DMS79 treated with DMSO at 0.1 percent for 48 hours (cell line): ENCODE data around the gene MGMT.
A peak's percentile ranks its signal among the peaks of the same experiment; 100 is the strongest.

Experiments used
- DNase-seq: peaks from one replicate; lab custom pipeline; 2025; lab: John Stamatoyannopoulos, UW

Gene MGMT

DNA sequence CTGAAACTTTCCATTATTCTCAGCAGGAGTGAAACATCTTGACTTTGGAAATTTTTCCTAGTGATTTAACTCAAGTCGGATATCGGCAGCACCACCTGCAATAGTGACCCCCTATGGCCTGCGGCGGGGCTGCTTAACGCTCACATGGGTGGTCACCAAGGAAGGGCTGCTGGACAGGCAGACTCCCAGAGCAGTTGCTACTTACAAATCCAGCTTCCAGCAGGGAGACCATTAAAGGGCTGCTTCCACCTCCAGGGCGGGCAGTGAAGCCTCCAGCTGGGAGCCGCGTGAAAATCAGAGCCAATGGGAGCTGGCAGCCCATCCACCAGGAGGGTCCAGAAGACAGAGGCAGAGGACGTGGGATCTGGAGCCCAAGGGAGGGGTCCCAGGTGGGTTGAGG lies 122.5 kb downstream of the MGMT start:
- DNase-seq: no peak

DNA sequence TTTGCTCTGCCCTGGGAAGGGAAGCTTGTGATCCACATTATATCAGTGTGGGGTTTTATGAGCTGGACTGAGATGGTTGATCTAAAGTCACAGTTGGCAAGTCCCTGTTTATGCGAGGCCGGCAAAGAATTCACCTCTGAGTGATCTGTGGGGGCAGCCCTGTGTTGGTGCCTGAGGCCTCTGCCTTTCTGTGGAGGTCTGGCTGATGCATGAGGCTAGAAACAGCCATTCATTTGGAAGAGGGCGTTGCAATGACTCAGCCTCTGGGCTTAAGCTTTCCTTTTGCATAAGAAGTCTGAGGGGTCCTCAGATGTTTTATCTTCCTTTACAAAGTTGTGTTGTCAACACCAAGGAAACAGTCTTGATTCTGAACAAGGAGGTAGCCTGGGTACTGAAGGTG lies 126.9 kb downstream of the MGMT start:
- no peak for DNase-seq

DNA sequence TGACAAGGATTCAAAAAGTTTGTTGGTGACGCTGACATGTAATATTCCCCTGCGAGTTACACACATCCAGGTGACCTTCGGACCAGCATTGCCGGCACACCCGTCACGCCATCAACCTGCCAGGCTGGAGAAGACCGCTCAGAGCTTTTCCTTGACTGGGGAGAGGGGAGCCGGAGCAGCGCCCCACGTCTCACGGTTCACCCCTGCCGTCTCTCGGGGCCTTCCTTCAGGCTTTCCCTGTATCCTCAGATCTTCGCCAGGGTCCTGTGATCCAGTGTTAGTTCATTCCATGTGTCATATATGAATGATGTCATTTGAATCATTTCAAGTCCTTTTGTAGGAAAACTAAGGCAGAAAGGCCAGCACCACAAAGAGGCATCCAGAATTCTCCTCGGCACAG lies 127.8 kb downstream of the MGMT start:
- DNase-seq: no peak

DNA sequence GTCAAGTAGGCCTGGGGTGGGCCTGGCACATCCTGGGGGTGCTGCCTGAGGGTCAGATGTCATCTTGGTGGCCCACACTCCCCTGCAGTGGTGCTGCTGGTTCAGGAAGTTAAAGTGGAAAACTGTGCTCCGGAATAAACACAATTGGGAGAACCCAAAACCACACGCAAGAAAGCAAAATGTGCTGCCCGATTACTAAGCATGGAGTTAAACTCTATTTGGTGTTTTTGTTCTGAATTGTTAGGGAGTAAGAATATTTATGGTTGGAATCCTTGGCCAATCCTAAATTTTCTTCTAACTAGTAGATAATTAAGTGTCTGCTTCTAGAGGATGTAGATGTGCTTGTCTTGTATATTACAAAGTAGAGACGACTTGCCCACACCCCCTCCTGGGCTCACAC lies 131.4 kb downstream of the MGMT start:
- no peak for DNase-seq

DNA sequence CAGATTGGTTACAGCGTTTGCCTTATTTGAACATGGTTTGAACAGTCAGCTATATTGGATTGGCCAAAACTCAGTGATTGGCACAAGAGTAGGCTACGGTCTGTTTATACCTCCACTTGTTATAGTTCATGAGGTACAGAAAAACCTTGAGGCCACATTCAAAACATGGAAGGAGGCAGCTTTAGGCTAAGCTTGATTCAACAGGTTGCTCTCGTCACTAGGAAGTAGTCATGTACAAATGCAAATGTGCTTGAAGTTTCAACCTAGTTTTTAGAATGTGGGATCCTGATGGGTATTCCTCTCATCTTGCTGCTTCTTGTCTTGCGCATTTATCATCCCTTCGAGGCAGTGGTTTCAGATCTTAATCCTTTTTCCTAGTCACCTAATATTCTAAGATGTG lies 132.1 kb downstream of the MGMT start:
- DNase-seq: no peak

DNA sequence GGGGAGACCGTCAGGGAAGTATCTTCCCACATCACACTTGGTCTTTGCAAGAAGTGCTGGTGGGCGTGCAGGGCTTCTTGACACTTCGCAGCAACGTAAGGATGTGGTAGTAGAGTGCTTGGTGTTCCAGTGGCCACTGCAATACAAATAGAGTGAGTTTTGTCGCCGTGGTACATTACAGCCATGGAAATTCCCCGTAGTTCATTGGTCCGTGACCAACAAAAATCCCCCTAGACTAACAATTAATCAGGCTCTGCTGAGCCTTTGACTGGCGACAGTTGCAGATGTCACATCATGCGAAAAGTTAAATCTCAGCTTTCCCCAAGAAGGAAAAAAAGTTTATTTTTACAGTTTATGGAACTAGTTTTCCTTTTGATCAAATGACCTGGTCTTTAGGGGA lies 134.7 kb downstream of the MGMT start:
- DNase-seq: no peak

DNA sequence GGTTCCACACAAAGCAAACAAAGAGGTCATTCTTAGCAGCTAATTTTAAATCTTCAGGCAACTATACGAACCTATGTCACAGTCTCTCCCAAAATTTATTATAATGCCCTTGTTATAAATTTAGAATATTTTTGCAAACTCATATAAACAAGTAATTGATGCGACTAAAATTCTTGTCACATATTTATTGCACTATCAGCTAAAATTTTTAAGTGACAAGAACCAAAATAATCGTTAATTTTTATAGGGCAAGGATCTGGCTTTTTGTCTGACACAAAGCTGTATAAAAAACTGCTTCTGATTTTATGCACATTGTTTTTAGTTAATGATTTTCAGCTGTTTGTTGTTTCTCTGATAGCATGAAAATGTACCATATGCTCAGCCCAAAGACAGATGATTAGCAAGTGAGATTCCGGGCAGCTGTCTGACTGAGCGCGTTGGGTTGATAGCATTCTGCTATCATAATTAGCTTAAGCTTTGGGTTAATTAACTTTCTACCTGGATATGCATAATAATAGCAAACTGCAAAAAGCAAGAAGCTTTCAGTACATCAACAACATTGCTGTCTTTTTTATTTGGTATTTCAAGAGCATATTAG lies 136.0 kb downstream of the MGMT start:
- no peak for DNase-seq

DNA sequence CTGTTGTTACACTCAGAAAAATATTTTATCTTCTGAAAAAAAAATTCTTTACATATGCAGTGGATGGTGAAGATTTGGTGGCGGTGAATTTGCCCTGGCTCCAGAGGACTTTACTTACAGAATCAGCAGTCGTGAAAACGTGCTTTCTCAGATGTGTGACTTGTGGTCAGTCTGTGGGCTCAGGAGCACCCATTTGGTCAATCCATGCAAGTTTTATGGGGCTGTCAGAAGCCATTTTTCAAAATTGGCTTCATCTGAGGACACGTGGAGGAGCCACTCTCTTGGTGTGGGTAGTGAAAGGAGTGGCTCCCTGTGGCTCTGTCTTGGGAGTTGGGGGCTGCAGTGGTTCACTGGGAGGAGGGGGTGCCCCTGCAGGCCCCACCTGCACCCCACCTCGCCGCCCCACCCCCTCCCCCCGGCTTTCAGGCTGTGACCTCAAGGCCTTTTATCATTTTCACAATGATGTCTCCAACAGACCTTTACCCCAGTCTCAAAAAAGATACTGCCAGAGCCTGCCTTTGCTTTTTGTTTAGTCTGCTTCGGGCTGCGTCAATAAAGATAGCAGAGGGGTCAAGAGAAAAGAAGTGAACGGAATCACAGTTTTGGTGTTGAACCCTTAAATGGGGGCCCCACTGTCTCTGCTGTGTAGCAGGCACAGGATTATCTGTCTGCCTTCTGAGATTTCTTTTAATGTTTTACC lies 137.4 kb downstream of the MGMT start:
- DNase-seq: no peak

DNA sequence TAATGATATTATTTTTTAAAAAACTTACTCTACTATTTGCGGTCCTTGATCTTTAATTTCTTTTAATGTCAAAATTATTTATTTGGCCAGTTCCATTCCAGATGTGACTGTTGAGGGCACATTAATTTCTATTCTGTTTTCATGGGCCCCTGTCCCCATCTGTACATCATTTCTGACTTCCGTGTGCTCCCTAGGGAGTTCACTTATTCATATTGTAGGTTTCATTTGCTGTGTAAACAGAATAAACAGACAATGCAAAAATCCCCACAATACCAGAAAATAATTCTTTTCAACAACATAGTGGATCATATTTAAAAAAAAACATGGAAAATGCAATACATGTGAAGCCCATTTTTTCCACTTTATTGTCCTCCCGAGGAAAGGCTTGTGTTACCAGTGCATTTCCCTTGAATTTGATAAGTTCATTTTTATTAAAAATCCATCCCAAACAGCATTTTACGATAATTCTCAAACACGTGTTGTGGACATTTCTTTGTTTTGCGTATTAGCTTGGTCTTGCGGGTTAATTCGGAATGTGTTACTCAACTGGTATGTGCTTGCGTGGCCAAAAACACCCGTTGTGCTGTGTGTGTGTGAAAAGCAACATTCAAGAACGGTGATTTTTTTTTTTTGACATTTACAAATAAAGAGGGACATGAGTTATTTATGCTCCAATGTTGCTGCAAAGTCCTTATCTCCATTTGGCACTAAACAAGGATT lies 138.4 kb downstream of the MGMT start:
- DNase-seq: no peak

DNA sequence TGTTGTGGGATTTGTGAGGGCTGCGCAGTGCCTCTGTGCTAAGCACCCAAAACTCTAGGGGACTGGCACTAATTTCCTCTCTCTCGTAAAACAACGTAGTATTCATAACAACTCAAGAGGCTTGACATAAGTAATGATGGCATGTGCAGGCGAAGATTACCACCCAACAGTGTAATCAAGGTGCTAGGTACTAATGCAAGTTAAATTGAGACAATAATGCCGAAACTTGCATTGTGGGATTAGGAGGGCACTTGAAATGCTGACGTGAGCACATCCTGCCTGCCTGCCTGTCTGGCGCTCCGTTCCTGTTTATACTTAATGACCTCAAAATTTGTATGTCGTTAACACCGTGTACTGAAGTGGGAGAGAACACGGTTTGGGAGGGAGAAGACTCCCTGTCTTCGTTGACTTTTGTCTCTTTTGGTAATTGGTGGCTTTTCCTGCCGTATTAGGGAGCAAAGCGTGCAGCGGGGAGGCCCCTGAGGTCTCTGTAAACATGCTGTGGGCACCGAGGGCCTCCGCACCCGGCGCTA lies 139.0 kb downstream of the MGMT start:
- peak; percentile 21 for DNase-seq

DNA sequence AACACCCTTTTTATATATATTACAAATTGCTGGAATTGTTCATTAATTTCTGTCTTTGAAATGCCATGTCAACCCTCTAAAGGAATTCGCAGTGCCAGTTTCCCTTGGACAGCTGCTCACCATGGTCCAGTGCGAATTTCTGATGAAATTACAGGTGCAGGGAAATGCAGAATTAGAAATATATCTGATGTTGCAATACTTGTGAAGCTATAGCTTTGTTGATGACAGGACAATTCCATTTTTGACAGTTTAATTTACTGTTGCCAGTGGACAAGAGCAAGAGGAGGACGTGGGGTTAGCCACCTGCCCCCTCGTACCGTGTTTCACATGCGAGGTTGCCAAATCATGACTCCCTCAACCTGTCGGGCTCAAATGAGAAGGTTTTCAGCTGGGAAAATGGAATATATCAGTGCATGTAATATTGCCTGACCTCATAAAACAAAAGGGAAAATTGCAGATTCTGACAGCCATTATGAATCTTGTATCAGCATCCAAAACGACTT lies 140.6 kb downstream of the MGMT start:
- no peak for DNase-seq

DNA sequence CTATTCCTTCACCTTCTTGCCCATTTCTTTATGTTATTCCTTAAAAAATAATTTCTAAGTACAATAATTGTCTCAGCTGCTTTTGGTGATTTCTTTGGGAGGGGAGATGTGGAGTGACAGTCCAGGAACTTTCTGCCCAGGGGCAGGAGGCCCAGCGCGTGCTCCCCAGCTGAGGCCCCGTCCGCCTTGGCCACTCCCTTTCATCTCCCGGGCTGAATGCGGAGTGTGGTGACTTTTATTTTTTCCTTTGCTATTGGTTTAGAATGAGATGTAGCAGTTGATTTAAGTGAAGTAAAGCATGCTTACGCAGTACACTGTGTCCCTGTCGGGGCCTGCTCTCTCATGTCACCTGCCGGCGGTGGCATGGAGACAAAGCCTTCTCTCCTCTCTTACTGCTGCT lies 141.6 kb downstream of the MGMT start:
- DNase-seq: no peak

DNA sequence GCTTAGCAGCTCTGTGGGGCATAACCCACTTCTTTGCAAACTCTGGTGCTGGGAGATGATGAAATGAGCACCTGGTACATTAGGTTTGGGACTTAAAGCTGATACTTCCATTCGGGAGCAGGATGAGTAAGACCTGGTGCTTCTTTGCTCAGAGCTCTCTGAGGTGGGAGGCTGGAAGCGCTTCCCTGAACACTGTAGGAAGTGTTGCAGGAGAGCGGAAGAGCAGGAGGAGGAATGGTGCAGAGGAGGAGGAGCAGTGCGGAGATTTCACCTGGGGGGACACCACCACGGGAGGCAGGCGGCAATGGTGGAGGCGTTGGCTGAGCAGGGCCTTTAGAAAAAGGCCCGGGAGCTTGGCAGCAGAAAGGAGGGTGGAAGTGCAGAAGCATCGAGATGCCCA lies 142.5 kb downstream of the MGMT start:
- DNase-seq: no peak

DNA sequence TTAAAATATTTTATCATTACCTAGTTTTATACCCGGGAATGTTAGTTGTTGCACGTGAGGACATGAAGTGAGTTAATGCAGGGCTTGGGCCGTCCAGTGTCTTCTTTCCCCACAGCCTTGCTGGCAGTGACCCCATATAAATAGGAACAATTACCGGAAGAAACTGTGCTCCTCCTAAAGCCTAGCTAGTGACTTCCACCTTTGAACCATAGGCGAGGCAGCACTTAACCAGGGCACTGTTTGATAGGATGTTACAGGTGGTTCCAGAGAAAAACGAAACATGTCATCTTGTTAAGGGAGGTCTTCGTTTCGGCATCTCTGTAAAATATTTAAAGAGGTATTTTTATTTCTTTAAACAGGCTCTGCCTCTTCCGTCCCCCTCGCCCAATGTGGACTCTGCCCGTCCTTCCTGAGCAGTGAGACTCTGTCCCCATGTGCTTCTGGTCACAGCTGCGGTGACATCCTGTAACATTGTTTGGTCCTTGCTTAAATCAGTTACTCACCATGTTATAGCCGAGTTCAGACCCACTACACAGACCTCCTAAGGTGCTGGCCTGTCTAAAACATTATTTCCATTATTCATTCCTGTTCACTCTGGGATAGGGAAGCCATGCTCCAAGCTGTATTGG lies 145.6 kb downstream of the MGMT start:
- no peak for DNase-seq

DNA sequence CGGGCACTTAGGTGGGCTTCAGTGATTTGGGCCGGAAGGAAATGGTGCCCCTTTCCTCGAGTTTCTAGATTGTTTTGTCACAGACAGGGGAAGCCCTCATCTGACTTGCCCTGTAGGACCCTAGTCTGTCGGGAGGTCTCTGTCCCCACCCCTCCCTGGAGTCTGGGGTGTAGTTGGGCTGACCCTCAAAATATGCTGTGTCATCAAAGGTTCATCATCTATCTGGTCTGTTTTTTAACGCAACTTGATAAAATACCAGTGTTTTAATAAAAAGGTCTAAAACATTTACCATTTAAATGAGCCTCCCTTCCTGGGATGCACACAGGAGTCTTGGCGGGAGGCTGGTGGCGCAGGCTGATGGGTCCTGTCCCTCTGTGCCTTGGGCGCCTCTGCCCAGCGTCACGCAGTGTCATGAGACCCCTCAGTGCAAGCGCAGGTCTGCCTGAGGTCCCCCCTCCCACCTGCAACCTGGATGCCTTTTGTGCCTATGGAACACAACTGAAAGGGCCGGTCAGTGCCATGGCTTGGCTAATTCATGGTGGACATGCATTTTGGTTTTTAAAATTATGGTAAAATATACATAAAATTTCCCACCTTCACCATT lies 146.4 kb downstream of the MGMT start:
- DNase-seq: no peak

DNA sequence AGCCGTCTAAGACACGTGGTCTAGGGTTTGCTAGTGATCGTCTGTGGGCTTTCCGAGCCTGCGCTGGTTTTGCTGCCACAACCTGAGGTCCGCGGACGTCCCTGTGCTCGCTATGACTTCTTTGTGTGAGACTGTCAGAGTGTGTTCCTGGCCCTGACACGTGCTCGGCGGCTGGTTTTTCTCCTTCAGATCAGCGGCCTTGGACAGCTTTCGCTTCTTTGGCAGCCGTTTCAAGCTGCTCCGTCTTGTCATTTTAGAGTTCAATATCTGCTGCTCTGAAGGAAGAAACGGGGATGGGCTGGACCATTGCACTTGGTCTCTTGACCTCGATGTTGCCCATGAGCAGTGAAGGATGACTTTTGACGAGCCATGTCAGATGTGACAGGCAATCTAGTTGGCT lies 147.3 kb downstream of the MGMT start:
- no peak for DNase-seq

DNA sequence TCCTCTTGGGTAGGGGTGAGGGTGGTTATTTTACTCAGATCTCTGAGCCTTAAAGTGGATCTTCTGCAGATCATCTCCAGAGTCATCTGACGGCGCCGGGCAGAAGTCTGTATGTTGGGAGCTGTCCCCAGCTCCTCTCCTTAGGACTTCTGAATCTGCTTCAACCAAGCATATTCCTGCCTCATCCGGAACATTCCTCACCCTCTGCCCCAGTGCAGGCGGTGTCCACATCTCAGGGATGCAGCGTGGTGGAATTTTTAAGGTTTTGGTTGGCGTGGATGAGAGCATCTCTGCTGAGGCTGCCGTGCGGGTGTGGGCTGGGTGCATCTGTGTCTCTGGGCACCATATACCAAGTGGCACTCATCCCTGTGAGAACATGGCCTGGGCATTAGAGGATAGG lies 148.3 kb downstream of the MGMT start:
- no peak for DNase-seq

DNA sequence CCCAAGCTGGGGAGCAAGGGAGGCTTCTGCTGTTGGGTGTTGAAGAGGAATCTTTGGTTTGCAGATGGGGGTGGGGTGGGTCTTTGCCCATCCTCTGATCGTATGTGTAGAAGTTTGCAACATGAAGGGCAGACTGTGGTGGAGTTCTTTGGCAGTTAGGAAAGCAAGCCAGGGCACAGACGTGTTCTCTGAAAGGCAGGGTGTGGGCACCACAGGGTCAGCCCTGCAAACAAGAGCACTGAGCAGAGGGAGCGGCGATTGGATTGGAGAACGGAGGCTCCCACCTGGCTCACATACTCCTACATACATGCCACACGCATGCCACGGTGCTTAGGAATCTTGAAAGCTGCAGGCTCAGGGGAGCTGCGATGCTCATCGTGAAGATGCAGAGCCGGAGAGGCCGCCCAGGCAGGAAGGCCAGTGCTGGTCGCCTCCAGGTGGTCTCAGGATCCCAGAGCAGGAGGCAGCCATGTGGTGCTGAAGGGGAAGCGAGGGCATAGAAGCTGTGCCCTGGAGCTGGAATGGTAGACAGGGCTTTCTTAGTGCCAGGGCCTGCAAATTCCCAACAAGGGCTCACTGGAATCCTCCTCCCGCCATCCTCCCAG lies 149.0 kb downstream of the MGMT start:
- no peak for DNase-seq

DNA sequence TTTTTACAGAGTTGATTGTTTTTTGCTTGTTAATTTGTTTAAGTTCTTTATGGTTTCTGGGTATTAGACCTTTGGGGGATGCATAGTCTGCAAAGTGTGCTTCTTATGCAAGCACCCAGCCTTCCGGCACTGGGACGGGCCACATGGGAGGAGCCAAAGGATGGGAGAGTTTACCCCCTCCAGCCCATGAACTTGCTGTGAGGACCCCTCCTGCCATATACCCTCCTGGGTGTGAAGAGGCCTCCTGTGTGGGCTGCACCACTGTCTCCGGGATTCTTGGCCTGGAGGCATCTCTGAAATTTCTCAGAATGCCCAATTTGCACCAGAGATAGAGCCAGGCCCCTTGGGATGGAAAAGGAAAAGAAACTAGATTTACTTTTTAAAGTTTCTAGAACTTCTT lies 150.7 kb downstream of the MGMT start:
- DNase-seq: no peak

DNA sequence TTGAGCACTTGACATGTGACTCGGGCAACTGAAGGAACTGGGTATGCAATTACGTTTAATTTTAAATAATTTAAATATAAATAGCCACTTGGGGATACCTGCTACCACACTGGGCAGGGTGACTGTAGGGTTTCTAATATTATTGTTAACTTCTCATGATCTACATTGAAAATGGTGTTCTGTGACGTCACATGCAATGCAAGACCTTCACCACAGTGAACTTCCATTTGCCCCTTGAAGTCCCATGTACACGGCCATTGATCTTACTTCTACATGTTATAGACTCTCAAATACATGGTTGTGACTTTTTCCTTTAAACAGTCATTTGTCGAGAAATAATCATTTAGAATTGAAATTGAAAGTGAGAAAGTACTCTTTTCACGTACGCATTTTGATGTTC lies 154.0 kb downstream of the MGMT start:
- no peak for DNase-seq

DNA sequence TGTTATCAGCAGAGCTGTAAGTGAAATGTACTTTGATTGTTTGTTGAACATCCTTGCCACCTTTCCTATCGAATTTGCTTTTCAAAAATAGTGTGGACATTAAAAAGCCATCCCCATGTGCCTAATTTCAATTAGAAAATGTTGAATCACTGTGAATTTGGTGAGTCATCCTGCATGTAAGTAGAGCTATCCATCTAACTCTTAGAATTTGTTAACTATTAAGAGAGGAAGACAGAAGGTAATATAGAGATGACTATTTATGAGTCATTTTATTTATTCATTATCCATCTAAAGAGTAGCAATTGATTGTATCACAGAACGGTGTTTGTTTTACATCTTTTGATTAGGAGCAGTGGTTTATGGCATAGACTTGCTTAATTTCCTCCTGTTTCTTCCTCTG lies 154.7 kb downstream of the MGMT start:
- DNase-seq: no peak

DNA sequence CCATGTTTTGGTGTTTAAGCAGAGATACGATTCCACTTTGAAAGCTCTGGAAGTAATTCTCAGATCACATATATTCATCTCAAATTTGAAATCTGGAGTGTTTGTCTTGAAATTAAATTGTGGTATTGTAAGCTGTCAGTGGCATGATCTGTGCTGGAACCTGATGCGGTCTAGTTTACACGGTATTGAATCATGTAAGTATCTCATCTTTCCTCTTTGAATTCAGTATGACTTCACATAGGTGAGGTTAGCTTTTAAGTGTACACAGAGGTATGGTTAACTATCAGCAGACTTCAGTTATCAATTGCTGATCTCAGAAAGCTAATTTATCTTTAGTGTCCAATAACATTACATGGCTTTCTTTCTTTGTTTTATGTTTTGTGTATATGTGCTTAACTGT lies 155.2 kb downstream of the MGMT start:
- no peak for DNase-seq
